ENCODE results near the gene GALNT14. TPM values are rescaled to one million over a fixed set of nuclear protein-coding genes. Genes with fewer than 3 reads are reported as not detected.

GALNT14 gene
- total and polyA plus RNA-seq, 8 donors: 1.5 to 8.3 (median 5.3) TPM

GRCh38 chr2:31171142-31171541 is 32.9 kb upstream of the GALNT14 start:
- no peaks in the 10 kb centered on the region for H3K27me3 ChIP-seq
- H3K36me3 ChIP-seq: no peaks in the 10 kb centered on the region
- no peak for TF ChIP-seq CTCF (IDR thresholded peaks at IDR 0.05)
- intact Hi-C loops (cut with DNase I): loop anchor here in 1 of 2 donors (10.0 kb wide), 2 partner anchors 164 to 456 kb away; no protein-coding TSS in a partner anchor
- H3K27ac ChIP-seq: no peak overlapping the region
- H3K9me3 ChIP-seq: no peaks in the 10 kb centered on the region
- no peaks in the 10 kb centered on the region for H3K4me1 ChIP-seq
- no peak overlapping the region for H3K4me3 ChIP-seq
- DNase-seq (no peak), ATAC-seq (no peak)

DNA sequence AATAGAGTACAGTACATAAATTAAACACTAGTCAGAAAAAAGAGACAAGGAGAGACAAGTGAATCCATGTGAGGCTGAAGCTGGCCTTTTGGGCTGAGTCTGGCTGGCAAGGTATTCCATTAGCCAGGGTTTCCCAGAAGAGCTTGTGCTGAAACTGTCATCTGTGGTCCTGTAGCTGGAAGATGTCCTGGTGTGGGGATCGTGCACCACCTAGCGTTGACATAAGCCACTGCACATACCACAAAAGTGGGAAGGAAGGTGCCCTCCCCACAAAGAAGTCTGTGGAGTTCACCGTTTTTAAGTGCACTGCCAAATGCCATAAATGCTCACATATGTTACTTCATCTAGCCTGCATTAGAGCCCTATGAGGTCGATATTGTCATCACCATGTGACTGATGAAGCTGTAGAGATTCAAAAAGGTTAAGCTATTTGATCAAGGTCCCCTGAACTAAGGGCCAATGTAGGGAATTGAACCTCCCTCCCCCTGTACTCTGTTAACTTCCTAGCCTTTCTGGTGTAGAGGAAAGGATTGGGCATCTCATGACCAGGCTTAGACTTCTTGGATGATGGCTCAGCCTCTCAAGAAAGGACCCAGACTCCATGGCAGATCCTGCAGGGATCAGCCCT is 31.9 kb upstream of the GALNT14 start:
- Histone ChIP-seq H3K4me3 (no peak overlapping the region), H3K36me3 (no peaks in the 10 kb centered on the region), H3K27ac (no peak overlapping the region), H3K27me3 (no peaks in the 10 kb centered on the region), H3K4me1 (no peaks in the 10 kb centered on the region), H3K9me3 (no peaks in the 10 kb centered on the region)
- peak; percentile 98 for ATAC-seq
- intact Hi-C loops (cut with DNase I): loop anchor here in 1 of 2 donors (10.0 kb wide), 2 partner anchors 165 to 455 kb away; no protein-coding TSS in a partner anchor
- peak in 3 of 4 donors; percentile 50 to 66 (median 51) for DNase-seq
- TF ChIP-seq CTCF (IDR thresholded peaks at IDR 0.05): peak; percentile 88 to 92

DNA sequence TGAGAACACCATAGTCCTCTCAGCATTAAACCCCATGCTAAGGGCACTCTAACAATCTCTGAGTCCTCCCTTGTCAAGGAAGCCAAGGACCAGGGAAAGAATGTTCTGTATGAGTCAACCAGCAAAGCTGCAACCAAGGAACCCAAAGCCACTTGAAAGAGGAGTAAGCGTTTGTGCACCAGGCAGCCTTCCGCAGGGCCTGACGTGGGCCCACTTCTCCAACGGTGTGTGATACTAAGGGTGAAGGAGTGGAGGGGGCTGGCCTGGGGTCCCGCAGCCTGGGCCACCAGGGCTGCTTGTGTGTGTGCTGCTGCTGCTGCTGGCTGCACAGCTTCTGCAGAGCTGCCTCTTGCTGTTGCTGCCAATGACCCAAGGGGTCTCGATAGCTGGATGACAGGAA is 30.1 kb upstream of the GALNT14 start:
- intact Hi-C loops (cut with DNase I): no loop called here
- no peak overlapping the region for H3K4me3 ChIP-seq
- H3K4me1 ChIP-seq: no peaks in the 10 kb centered on the region
- no peaks in the 10 kb centered on the region for H3K36me3 ChIP-seq
- no peaks in the 10 kb centered on the region for H3K27me3 ChIP-seq
- H3K27ac ChIP-seq: no peak overlapping the region
- no peak for TF ChIP-seq CTCF (IDR thresholded peaks at IDR 0.05)
- ATAC-seq (no peak), DNase-seq (no peak)
- H3K9me3 ChIP-seq: no peaks in the 10 kb centered on the region

DNA sequence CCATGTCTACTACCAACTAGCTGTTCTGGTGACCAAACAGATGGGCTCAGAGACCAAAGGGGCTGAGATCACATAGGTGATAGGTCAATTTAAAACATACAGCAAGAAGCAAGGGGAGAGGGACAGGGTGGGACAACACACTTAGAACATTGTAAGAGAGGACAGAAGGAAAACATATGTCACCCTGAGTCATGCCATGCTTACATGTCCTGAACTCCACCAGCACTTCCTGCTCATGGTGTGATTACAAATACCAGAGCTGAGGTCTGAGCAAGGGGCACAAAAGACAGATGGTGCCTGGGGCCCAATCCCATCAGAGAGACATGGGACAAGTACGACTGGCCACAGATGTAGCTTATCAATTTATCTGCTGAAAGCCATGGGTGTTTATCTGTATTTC is 28.7 kb upstream of the GALNT14 start:
- Histone ChIP-seq H3K4me3 (no peak overlapping the region), H3K27ac (no peak overlapping the region), H3K4me1 (no peaks in the 10 kb centered on the region), H3K27me3 (no peaks in the 10 kb centered on the region), H3K36me3 (no peaks in the 10 kb centered on the region), H3K9me3 (no peaks in the 10 kb centered on the region)
- ATAC-seq (no peak), DNase-seq (no peak)
- no peak for TF ChIP-seq CTCF (IDR thresholded peaks at IDR 0.05)
- intact Hi-C loops (cut with DNase I): no loop called here

GRCh38 chr2:31163011-31163539 is 24.8 kb upstream of the GALNT14 start:
- no peak for DNase-seq
- no peak for ATAC-seq
- intact Hi-C loops (cut with DNase I): no loop called here

More at GRCh38 chr2:31163011-31163539, 24.8 kb upstream of the GALNT14 start:
- no peak overlapping the region for H3K27ac ChIP-seq
- H3K36me3 ChIP-seq: no peaks in the 10 kb centered on the region
- TF ChIP-seq CTCF (IDR thresholded peaks at IDR 0.05): no peak
- H3K9me3 ChIP-seq: no peaks in the 10 kb centered on the region
- H3K27me3 ChIP-seq: no peaks in the 10 kb centered on the region
- H3K4me1 ChIP-seq: no peaks in the 10 kb centered on the region
- no peak overlapping the region for H3K4me3 ChIP-seq
